ENCODE measurements around the gene S100A2. TPM values are rescaled to one million over a fixed set of nuclear protein-coding genes. Genes with fewer than 3 reads are reported as not detected.

Gene S100A2
- 3.9 TPM for polyA plus RNA-seq (ENCODE audit: insufficient read length)
- long read RNA-seq, donor 1, transcript S100A2-202 (3 exons, 998 nt) = major isoform, 10 of 11 reads
- long read RNA-seq, donor 1, partial matches to known transcripts = 0 of 11 reads
- long read RNA-seq, donor 1, other reads (novel, unspliced or antisense) = 0 of 11 reads
- long read RNA-seq, donor 2, partial matches to known transcripts = 0 of 3 reads
- long read RNA-seq, donor 2, other reads (novel, unspliced or antisense) = 0 of 3 reads
- long read RNA-seq, donor 3, partial matches to known transcripts = 0 of 4 reads
- long read RNA-seq, donor 3, other reads (novel, unspliced or antisense) = 0 of 4 reads
- long read RNA-seq, donor 4, partial matches to known transcripts = 0 of 2 reads
- long read RNA-seq, donor 4, other reads (novel, unspliced or antisense) = 0 of 2 reads
- long read RNA-seq, donor 5, transcript S100A2-202 (3 exons, 998 nt) = major isoform, 6 of 6 reads
- long read RNA-seq, donor 5, partial matches to known transcripts = 0 of 6 reads
- long read RNA-seq, donor 5, other reads (novel, unspliced or antisense) = 0 of 6 reads
- long read RNA-seq, donor 6, partial matches to known transcripts = 0 of 5 reads
- long read RNA-seq, donor 6, other reads (novel, unspliced or antisense) = 0 of 5 reads
- long read RNA-seq, donor 7, transcript S100A2-202 (3 exons, 998 nt) = major isoform, 12 of 18 reads
- long read RNA-seq, donor 7, partial matches to known transcripts = 0 of 18 reads
- long read RNA-seq, donor 7, other reads (novel, unspliced or antisense) = 0 of 18 reads
- long read RNA-seq, donor 8, transcript S100A2-202 (3 exons, 998 nt) = major isoform, 6 of 8 reads
- long read RNA-seq, donor 8, partial matches to known transcripts = 0 of 8 reads
- long read RNA-seq, donor 8, other reads (novel, unspliced or antisense) = 0 of 8 reads

- no peak for DNase-seq
Measured at GRCh38 chr1:153565529-153566374, at the start of gene S100A2. Gene S100A2, minus strand, starts transcription at chr1:153565844. Its CDS starts 1,967 bp downstream, at chr1:153563877.

- no peak for DNase-seq
Measured at GRCh38 chr1:153615406-153615805, 49.8 kb upstream of the S100A2 start.

- no peak for DNase-seq
Measured at GRCh38 chr1:153614906-153615305, 49.3 kb upstream of the S100A2 start.

- no peak for DNase-seq
Measured at GRCh38 chr1:153614189-153614900, 48.7 kb upstream of the S100A2 start.

GRCh38 chr1:153613406-153613805, 47.8 kb upstream of the S100A2 start:
- DNase-seq = no peak

- DNase-seq = no peak
Measured at GRCh38 chr1:153612755-153613331, 47.2 kb upstream of the S100A2 start, which contains the start of gene S100A16. Gene S100A16, minus strand, starts transcription at chr1:153613137. Its CDS starts 4,986 bp downstream, at chr1:153608151.

- DNase-seq = no peak
Measured at GRCh38 chr1:153612111-153612754, 46.6 kb upstream of the S100A2 start.

- DNase-seq = no peak
Measured at GRCh38 chr1:153611356-153611755, 45.7 kb upstream of the S100A2 start.

- DNase-seq = no peak
Measured at GRCh38 chr1:153610811-153611301, 45.2 kb upstream of the S100A2 start.

- no peak for DNase-seq
Measured at GRCh38 chr1:153610334-153610733, 44.7 kb upstream of the S100A2 start.

- no peak for DNase-seq
Measured at GRCh38 chr1:153609585-153609907, 43.9 kb upstream of the S100A2 start.

GRCh38 chr1:153608742-153609584, 43.3 kb upstream of the S100A2 start:
- DNase-seq = no peak

GRCh38 chr1:153608089-153608682, 42.5 kb upstream of the S100A2 start:
- DNase-seq = no peak

GRCh38 chr1:153607381-153607780, 41.7 kb upstream of the S100A2 start:
- no peak for DNase-seq

- DNase-seq = no peak
Measured at GRCh38 chr1:153606194-153606593, 40.5 kb upstream of the S100A2 start.

GRCh38 chr1:153602749-153603148, 37.1 kb upstream of the S100A2 start:
- no peak for DNase-seq

GRCh38 chr1:153599847-153600246, 34.2 kb upstream of the S100A2 start:
- no peak for DNase-seq

GRCh38 chr1:153598309-153599172, 32.9 kb upstream of the S100A2 start:
- DNase-seq = no peak
